ENCODE results near the gene ERCC6L2. TPM values are rescaled to one million over a fixed set of nuclear protein-coding genes. Genes with fewer than 3 reads are reported as not detected.

The ERCC6L2 gene
- total and polyA plus RNA-seq, 8 donors = 2.4 to 21.4 (median 15.6) TPM

DNA sequence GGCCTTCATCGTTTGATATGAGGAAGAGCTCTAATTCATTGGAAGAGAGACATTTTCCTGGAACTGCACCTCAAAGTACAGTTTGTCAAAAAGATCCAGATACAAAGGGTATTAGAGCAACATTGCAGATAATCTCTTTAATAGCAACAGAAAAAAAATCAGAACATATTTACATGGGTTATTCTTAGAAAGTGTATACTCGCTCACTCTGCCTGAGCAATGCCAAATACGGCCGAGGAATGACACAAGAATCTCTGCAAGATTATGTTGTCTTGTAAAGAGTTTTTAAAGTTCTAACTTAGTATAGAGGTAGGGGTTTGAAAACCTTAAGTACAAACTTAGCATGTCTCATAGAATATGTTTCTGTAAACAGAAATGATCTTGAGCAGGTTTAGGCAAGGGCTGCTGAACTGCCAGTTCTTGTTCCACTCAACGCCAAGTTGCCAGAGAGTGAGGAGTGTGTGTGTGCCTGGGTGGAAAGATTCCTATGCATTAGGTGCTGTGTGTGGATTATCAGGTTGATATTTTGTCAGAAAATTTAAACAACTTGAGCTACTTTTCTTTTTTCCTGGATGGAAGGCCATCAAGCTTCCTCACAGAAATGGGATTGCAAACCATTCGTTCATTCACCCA lies 41.8 kb upstream of the ERCC6L2 start:
- Histone ChIP-seq H3K27ac (no peak overlapping the region), H3K9me3 (no peaks in the 10 kb centered on the region), H3K4me3 (no peak overlapping the region), H3K36me3 (no peaks in the 10 kb centered on the region), H3K27me3 (no peaks in the 10 kb centered on the region), H3K4me1 (no peaks in the 10 kb centered on the region)
- intact Hi-C loops (cut with DNase I) = no loop called here
- DNase-seq = no peak
- WGBS, 2 donors = 87 to 89% methylated on average over 6 of the region's 6 CpGs
- FAIRE-seq = no peak
- TF ChIP-seq, protein P1, sequence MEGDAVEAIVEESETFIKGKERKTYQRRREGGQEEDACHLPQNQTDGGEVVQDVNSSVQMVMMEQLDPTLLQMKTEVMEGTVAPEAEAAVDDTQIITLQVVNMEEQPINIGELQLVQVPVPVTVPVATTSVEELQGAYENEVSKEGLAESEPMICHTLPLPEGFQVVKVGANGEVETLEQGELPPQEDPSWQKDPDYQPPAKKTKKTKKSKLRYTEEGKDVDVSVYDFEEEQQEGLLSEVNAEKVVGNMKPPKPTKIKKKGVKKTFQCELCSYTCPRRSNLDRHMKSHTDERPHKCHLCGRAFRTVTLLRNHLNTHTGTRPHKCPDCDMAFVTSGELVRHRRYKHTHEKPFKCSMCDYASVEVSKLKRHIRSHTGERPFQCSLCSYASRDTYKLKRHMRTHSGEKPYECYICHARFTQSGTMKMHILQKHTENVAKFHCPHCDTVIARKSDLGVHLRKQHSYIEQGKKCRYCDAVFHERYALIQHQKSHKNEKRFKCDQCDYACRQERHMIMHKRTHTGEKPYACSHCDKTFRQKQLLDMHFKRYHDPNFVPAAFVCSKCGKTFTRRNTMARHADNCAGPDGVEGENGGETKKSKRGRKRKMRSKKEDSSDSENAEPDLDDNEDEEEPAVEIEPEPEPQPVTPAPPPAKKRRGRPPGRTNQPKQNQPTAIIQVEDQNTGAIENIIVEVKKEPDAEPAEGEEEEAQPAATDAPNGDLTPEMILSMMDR (IDR thresholded peaks at IDR 0.05) = no peak
- no peak for ATAC-seq

DNA sequence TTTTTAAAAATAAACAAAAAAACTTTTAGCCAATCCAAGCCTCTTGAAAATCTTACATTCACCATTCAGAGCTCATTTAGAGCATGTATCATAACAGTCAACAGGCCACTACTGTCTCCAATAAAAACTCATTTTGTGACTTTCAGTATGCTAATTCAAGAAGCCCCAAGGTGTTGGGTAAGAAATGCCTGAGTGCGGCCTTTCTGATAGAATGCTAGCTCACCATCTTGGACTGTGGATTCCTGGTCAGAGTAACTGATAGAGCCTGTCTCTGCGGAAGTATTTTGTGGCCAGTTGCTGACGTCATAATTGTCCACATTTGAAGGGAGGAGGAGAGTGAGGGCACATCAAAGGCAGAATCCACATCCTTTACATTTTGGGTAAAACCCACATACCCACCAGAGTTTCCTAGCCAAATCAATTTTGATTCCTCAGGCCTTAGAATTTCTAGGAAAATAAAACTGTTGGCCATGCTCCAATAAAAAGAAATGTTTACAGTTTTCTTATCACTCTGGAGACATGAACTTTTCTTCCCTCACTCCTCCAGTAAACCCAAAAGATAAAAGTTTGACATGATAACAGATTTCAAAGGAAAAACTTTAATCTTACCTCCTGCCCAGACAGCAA lies 41.1 kb upstream of the ERCC6L2 start:
- Histone ChIP-seq H3K4me1 (no peaks in the 10 kb centered on the region), H3K4me3 (no peak overlapping the region), H3K27me3 (no peaks in the 10 kb centered on the region), H3K27ac (no peak overlapping the region), H3K9me3 (no peaks in the 10 kb centered on the region), H3K36me3 (no peaks in the 10 kb centered on the region)
- 80 to 87% methylated on average over 3 of the region's 3 CpGs for WGBS, 2 donors
- TF ChIP-seq, protein P1 (IDR thresholded peaks at IDR 0.05) = no peak
- DNase-seq (no peak), ATAC-seq (no peak), FAIRE-seq (no peak)
- intact Hi-C loops (cut with DNase I) = no loop called here

DNA sequence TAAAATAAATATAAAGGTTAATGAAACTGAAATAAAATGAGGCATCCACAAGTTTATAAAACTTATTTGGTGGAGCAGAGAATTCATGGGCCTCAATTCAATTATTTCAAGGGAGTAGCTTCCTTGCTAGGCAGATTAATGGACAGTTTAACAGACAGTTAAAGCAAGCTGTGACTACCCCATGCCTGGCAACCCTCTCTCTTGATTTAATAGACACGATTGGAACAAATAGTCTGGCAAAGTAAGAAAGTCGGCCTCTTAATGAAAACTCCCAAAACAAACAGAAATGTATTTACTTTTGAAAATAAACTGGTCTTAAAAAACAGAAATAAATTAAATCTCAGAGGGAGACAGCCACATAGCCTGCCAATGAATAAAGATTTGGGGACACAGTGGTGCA lies 40.1 kb upstream of the ERCC6L2 start:
- H3K4me3 ChIP-seq = no peak overlapping the region
- DNase-seq (no peak), FAIRE-seq (no peak), ATAC-seq (no peak)
- H3K27me3 ChIP-seq = no peaks in the 10 kb centered on the region
- no peaks in the 10 kb centered on the region for H3K9me3 ChIP-seq
- H3K36me3 ChIP-seq = no peaks in the 10 kb centered on the region
- no peak overlapping the region for H3K27ac ChIP-seq
- 42 to 47% methylated on average over 2 of the region's 2 CpGs for WGBS, 2 donors
- H3K4me1 ChIP-seq = no peaks in the 10 kb centered on the region
- intact Hi-C loops (cut with DNase I) = no loop called here
- TF ChIP-seq, protein P1 (IDR thresholded peaks at IDR 0.05) = no peak

DNA sequence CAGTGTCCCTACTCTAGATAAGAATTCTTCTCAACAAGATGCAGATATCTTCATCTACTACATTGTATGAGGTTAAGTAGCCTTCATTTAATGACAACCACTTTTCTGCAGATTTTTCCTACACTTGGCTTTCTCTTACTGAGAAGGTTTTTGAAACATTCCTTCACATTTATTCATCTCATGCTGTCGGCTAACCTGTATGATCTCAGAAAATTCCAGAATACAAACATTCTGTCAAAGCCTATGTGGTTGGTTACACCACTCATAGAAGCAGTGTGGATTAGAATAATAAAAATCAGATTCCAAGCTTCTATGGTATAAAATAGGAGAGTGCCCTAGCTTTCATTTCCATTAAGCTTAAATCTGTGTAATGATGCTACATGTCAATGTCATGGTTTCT lies 39.4 kb upstream of the ERCC6L2 start:
- Histone ChIP-seq H3K4me3 (no peak overlapping the region), H3K27me3 (no peaks in the 10 kb centered on the region), H3K27ac (no peak overlapping the region), H3K4me1 (no peaks in the 10 kb centered on the region), H3K9me3 (no peaks in the 10 kb centered on the region), H3K36me3 (no peaks in the 10 kb centered on the region)
- intact Hi-C loops (cut with DNase I) = no loop called here
- ATAC-seq (no peak), FAIRE-seq (no peak), DNase-seq (no peak)
- TF ChIP-seq, protein P1 (IDR thresholded peaks at IDR 0.05) = no peak
- 91 to 92% methylated on average over 1 of the region's 1 CpG for WGBS, 2 donors

DNA sequence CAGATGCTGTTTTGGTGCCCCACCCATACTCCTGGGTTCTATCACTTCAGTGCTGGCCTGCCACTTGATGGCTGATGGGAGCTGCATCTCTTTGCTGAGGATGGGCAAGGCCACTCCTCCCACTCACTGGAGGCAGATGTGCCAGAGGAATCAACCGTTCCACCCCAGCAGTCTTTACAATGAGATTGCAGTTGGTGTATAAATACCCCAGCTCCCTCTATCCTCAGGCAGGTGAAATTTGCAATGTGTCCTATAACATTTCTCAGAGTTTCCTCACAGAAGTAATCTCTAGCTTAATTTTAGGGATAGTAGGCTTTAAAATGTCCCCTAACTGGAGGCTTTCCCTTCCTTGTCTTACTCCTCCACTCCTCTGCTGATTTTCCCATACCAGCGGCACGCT lies 36.5 kb upstream of the ERCC6L2 start:
- 98 to 99% methylated on average over 3 of the region's 3 CpGs for WGBS, 2 donors
- H3K9me3 ChIP-seq = no peaks in the 10 kb centered on the region
- FAIRE-seq = no peak

More for the DNA sequence above, 36.5 kb upstream of the ERCC6L2 start:
- TF ChIP-seq, protein P1 (IDR thresholded peaks at IDR 0.05) = no peak
- no peak overlapping the region for H3K27ac ChIP-seq
- DNase-seq (no peak), ATAC-seq (no peak)
- H3K27me3 ChIP-seq = no peaks in the 10 kb centered on the region
- no peaks in the 10 kb centered on the region for H3K4me1 ChIP-seq
- no peaks in the 10 kb centered on the region for H3K36me3 ChIP-seq
- no peak overlapping the region for H3K4me3 ChIP-seq
- intact Hi-C loops (cut with DNase I) = no loop called here
